ENCODE data around the gene C2orf68.

DNA sequence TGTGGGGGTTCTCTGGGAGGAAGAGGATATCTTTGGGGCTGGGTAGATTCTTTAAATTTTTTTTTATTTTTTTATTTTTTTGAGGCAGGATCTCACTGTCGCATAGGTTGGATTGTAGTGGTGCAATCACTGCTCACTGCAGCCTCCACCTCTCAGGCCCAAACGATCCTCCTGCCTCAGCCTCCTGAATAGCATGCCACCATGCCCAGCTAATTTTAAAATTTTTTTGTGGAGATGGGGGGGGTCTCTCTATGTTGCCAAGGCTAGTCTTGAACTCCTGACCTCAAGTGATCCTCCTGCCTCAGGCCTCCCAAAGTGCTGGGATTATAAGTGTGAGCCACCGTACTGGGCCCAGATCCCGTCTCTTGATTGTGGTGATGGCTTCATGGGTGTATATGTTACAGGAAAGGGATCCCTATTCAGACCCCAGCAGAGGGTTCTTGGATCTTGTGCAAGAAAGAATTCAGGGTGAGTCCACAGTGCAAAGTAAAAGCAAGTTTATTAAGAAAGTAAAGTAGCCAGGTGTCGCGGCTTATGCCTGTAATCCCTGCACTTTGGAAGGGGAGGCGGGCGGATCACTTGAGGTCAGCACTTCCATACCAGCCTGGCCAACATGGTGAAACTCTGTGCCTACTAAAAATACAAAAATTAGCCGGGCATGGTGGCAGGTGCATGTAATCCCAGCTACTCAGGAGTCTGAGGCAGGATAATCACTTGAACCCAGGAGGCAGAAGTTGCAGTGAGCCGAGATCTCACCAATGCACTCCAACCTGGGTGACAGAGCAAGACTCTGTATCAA, 2.0 kb upstream of the C2orf68 start:
- TF ChIP-seq, protein P1, sequence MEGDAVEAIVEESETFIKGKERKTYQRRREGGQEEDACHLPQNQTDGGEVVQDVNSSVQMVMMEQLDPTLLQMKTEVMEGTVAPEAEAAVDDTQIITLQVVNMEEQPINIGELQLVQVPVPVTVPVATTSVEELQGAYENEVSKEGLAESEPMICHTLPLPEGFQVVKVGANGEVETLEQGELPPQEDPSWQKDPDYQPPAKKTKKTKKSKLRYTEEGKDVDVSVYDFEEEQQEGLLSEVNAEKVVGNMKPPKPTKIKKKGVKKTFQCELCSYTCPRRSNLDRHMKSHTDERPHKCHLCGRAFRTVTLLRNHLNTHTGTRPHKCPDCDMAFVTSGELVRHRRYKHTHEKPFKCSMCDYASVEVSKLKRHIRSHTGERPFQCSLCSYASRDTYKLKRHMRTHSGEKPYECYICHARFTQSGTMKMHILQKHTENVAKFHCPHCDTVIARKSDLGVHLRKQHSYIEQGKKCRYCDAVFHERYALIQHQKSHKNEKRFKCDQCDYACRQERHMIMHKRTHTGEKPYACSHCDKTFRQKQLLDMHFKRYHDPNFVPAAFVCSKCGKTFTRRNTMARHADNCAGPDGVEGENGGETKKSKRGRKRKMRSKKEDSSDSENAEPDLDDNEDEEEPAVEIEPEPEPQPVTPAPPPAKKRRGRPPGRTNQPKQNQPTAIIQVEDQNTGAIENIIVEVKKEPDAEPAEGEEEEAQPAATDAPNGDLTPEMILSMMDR (IDR thresholded peaks at IDR 0.05) = no peak
- no peak for TF ChIP-seq POLR2A (IDR thresholded peaks at IDR 0.05)

Measured in adrenal gland (tissue), 5 donors.